Amniotic stem cell (primary cell): ENCODE measurements around the gene ID2.
"Not testable (repeated sequence)": the region's sequence is repeated elsewhere in the genome, so short reads cannot be mapped to it uniquely, and the experiment has no call there.

Experiments
- DNase-seq: peaks from one replicate; lab custom pipeline; 2025; lab: John Stamatoyannopoulos, UW

ID2 gene

DNA sequence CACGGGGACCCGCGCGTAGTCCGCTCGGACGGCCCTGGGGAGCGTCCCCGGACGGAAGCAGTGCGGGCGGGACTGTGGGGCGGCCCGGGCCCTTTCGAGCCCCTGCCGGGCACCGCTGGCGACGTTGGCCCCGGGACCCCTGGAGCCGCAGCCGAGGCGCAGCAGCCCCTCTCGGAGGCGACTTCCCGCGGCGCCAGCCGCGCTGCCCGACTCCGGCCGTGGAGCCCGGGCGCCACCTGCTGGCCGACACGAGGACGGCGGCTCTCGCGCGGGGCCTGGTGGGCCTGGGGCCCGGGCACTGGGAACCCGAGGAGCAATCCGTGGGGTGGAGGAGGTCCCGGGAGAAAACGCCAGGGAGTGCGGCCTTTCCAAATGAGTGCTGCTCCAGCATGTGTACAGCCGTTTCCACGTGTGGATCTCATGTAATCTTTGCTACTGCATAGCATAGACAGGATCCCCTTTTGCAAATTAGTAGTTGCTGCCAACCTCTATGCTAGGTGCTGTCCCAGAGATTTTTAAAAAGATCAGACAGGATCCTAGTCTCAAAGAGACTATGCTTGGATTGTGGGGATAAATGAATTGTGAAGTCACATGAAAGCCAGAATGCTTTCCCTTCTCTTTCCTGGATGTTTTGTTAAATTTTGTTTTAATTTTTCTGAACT lies 4.0 kb downstream of the ID2 start:
- no peak for DNase-seq

DNA sequence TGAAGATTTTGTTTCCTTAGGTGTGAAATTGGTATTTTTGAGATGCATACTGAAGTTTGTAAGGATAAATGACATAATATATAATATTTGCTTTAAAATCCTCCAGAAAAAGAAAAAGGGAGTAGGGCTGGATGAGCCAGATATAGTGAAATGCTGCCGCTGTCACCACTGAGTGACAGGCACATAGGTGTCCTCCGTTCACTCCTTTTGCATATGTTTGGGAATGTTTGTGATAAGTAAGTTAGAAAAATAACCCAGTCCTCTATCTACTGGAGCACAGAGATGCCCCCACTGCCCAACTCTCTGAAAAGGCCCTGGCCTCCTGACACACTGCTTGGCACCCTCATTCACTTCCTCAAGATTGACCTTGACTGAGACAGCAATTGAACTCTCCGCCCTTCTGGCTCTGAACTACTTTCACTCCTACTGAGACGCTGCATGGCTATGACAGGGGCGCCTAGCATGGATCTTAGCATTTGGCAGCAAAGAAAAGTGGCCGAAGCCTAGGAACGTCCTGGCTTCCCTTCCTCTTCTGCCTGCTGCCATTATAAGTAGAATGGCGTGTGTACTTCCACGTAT lies 10.1 kb downstream of the ID2 start:
- no peak for DNase-seq

DNA sequence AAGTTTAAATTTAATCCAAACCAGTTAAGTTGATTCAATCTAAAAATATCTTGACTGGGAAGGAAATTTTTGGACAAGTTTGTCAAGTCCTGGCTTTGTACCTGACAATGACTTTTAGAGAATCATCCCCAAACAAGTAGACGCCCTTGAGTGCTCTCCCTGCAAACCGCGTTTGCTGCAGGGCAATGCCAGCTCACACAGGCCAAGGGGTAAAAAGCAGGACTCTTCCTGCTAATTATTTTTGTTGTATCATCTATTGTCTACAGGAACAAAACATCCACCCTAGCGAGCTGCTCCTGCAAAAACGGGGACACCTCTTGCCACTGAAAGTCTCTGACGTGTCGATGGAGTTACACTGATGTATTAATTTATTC lies 10.9 kb downstream of the ID2 start:
- no peak for DNase-seq

DNA sequence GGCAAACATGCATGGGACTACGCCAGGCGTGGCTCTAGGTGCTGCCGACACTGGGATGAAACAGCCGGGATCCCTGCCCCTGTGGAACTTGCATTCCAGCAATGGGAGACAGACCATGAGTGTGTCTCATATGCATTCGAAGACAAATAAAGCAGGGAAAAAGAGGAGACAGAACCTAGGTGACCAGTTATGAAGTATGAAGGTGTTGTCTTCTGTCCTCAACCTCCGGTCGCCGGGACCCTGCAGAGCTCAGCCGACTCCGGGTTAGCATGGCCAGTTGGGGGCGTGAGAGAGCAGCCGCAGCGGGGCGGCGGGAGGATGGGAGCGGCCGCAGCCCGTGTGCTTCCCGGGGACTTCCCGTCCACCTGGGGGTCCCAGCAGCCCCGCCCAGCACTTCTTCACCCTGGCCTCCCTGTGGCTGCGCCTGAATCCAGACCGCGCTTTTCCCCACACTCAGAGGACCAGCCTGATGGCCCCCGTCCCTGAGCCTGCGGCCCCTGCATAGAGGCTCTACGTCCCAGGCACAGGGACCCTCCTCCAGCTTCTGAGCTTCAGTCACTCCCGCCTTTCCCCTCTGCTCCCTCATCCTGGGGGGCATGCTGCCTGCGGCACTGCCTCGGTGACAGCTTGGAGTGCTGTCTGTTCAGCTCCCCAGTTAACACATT lies 11.4 kb downstream of the ID2 start:
- DNase-seq: no peak

DNA sequence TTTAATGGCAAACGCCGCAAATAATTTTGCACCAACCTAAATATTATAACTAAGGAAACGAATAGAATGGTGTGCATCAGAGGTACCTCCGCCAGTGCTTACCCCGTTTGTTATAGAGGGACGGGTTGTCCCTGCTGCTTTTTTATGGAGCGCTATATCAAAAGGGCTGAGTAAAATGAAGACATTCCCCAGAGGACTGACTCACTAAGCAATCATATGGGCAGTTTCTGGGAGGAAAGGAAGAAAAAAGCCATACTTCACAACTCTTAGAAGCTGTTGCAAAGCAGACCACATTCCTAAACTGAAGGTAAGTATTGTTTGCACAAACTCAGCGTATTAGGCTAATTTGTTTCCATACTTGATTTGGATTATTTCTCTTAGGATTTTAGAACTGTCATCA lies 12.9 kb downstream of the ID2 start:
- DNase-seq: no peak

DNA sequence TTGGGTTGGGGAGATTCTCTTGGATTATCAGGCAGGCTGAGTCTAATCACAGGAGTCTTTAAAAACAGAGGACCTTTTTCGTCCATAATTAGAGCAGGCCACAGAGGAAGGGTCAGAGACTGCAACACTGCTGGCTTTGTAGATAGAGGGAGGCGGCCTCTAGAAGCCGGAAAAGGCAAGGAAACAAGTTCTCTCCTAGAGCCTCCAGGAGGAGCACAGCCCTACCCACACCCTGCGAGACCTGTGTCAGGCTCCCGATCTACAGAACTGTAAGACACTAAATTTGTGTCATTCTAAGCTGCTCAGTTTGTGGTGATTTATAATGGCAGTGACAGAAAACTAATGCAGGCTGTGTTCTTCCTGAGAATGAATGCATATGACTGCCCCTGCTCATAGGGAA lies 15.3 kb downstream of the ID2 start:
- DNase-seq: no peak

DNA sequence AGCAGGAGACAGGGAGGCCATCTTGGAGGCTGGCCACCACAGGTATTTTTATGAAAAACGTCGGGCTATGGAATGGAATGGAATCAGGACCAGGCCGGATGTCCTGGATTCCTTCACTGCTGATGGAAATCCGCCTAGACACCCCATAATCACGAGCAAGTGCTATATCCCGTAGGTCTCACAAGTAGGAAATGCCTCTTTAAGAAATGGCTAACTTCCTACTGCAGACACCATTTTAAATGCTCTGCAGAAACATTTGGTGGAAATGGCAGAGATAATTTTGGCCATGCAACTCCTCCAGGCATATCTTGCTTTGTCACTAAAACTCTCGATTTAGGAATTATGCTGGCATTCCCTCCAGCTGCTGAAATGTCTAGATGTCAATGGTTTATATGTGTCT lies 18.0 kb downstream of the ID2 start:
- DNase-seq: no peak

DNA sequence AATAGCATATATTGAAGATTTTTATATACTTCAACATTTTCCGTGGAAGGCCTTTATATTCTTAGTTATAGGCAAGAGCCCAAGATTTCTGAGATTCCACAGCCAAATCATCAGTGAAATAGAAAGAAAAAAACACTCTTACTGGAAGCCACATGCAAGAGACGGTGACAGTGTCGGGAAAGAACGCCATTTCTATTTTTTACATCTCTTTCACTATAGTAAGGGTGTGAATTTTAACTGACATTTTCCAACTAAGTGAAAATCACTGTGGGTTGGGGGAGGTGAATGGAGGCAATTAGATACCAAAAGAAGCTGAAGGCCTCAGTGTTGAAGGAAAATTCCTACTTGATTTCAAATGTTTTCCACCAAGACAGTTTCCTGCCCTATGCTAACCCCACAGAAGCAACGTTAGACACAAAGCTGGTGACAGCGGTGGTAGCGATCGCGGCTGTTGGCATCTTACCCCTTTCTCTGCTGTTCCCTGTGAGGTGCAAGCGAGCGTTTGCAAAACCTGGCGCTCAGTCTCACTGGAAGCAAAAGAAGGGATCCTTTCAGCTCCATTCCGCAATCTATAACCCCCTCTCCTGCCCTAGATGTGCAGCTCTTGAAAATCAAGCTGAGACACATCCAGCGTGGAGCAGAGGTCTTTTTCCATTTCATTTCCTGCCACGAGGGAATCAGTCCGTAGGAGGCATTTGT lies 20.0 kb downstream of the ID2 start:
- DNase-seq: no peak

DNA sequence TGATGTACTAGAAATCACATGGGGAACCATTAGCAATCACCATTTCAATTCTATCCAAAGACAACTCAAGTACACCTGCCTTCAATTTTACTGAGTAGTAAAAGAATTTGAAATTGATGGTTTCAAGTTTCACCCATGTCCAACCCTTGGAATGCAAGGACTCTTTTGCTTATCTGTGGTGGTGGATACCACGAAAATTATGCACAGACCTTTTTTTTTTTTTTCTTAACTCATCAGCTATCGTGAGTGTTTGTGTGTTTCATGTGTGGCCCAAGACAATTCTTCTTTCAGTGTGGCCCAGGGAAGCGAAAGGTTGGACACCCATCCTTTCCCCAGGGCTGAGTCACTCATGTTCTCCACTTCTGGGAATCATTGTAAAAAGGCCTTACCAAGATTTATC lies 23.1 kb downstream of the ID2 start:
- no peak for DNase-seq

DNA sequence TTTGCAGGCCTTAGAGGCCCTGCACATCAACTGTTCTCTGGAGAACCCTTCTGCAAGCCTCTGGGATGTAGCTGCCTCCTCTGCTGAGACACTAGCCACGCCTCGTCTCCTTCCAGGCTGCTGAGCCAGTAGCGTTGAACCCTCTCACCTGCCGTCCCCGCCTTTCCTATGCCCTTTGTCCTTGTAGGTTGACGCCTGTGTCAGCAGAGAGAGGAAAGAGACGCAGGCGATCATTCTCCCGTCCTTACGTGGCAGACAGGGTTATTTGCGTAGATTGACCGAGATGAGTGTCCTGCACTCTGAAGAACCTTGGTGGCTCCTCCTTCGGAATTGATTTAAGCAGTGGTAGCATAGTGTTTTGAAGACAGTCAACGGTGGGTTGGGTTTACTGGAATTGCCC lies 27.8 kb downstream of the ID2 start:
- no peak for DNase-seq

DNA sequence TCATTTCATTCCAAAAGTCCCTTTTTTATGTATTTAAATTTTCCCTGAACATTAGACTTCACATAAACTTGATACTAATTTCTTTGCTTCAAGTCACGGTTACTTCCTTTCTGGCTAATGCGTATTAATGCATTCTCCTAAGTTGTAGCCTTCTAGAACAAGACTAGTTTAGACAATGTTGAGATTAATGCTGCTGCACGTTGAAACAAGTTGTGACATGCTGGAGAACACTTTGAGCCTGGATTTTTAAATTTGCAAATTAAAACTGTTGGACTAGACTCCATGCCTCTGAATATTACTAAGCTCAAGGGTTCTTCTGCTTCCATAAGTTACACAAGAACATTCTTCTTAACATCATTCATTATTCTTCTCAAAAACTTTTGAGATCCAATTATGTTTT lies 29.1 kb downstream of the ID2 start:
- DNase-seq: no peak

DNA sequence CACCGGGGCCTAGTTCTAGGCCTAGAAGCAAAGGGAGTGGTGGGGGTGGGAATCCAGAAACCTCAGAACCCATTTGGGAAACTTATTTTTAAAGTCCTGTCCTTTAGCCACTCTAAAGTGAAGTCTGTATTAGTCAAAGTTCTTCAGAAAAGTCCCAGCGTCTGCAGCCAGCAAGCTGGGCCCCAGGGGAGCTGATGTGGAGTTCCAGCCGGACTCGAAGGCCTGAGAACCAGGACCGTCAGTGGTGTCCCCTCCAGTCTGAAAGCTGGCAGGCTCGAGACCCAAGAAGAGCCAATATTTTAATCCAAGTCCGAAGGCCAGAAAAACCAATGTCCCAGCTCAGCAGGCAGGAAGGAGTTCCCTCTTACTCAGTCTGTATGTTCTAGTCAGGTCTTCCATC lies 32.4 kb downstream of the ID2 start:
- DNase-seq: no peak

DNA sequence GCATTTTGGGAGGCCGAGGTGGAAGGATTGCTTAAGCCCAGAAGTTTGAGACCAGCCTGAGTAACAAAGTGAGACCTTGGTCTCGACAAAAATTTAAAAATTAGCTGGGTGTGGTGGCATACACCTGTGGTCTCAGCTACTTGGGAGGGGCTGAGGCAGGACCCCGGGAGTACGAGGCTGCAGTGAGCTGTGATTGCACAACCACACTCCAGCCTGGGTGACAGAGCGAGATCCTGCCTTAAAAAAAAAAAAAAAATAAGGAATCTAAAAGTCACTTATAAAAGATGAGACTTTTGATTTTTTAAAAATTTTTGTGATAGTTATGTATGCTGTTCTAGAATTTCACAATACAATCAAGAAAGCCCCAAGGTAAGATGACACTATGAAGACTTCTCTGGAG lies 33.1 kb downstream of the ID2 start:
- DNase-seq: no peak

DNA sequence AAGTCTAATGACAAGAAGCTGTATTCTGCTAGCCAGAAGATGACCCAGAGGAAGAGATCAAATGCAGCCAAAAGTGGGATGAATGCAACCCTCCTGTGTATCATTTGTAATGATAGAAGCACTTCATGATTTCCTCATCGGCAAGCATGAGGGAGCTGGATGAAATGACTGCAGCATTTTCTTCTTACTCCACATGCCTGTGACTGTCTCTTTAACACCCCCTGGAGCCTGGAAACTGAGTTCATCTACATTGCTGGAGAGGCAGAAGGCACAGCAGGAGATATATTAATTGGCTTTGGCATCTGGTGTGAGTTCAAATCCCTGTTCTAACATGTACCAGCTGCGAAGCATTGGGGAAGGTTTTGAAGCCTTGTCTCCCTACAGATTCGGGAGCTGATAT lies 37.7 kb downstream of the ID2 start:
- DNase-seq: no peak

DNA sequence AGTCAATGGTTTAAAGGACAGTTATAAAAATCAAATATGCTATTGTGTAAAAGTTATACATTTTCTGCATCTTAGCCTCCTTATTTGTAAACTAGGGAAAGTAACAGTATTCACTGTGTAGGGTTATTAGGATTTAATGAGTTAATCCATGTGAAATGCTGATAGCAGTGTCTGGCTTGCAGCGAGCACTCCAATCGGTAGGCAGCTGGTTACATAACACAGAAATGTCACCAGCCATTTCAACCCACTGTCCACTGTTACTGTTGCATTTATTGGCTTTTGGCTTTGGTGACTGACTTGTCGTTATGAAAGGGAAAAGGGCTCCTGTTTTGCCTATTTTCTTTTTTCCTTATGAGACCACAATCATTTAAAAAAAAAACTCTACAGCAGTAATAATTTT lies 38.9 kb downstream of the ID2 start:
- no peak for DNase-seq

DNA sequence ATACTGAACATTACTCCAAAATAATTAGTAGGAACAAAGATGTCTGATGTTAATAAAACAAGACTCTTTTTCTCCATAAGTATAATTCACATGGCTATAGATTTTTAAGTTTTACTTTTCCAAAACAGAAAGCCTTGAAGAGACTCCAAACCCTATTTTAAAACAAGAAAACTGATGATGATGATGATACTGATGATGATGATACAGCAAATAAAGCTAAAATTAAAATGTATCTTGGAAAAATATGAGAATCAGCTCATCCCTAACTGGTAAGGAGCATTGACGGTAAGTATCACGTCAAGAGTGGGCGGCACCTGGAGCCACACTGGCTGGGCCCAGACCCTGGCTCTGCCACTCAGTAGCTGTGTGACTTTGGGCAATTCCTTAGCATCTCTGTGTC lies 39.6 kb downstream of the ID2 start:
- no peak for DNase-seq

DNA sequence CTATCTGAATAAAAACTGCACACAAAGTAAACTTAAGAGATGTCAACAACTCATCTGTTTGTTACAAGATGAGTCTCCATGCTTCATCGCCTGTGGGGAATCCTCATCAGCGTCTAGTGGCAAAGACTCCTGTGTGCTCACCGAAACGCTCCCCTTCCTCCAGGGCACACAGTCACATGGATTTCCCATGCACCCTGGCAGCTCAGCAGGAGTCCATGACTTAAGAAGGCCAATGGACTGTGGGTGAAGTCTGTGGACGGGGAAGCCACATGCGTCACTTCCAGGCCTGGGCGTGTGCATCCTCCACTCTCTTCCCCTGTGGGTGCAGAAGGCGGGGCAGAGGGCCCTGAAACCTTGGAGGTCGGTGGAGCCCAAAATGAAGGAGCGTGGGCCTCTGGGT lies 41.1 kb downstream of the ID2 start:
- no peak for DNase-seq

DNA sequence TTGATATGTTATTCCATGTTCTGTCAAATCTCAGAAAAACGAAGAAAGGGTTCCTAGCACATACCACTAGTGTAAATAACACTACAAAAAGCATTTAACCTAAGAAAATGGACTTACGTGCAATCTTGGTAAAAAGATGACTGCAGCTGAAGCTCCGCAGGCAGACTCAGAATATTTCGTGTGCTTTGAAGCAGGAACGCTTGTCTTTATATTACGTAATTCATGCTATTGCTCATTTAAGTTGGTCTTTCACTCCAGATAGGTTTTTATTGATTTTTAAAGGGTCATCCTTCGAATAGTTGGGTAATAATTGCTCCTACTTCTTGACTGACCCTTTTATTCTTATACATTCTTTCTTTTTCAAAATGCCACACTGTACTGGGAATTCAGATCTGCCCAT lies 44.0 kb downstream of the ID2 start:
- no peak for DNase-seq

DNA sequence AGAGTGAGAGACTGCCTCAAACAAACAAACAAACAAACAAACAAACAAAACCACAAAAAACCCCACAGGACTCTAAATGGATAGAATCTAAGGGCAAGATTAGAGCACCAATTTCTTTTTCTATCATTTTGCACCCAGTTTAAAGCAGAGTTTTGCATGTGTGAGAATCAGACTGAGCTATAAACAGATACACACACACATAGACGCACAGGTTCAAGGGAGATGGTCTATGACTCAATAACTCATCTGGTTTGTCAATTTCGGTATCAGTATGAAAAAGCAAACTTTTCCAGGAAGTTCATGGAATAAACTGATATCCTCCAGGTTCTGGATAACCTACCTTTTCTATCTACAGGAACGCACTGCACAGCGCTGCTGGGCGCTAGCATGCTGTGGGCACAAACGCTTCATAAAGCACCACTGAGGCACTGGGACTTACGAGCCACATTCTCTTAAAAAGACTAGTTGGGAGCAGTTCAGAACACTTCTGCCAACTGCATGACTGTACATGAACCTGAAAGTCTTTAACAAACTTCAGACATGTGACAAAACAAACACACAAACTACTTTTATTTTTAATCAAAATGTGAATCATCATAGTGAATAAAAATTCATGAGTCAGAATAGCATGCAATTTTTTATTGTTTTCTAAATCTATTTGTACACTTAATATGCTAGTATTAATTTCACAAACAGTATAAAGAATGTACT lies 46.6 kb downstream of the ID2 start:
- DNase-seq: no peak

DNA sequence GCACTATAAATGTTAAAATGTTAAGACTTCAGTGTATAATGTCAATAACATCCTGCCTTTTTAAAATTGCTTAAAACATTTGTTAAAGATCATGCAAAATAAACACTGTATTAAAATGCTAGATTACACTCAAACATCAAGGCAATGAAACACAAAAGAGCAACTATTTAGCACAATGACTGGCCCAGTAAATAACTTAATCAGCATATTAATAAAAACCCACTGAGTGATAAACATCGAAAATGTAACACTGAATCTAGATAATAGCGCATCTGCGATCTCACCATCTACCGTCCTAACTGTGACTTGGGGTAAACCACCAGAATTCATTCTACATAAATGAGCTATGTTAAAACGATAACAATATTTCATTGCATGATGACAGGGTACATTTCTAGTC lies 47.2 kb downstream of the ID2 start:
- not testable (repeated sequence) for DNase-seq

DNA sequence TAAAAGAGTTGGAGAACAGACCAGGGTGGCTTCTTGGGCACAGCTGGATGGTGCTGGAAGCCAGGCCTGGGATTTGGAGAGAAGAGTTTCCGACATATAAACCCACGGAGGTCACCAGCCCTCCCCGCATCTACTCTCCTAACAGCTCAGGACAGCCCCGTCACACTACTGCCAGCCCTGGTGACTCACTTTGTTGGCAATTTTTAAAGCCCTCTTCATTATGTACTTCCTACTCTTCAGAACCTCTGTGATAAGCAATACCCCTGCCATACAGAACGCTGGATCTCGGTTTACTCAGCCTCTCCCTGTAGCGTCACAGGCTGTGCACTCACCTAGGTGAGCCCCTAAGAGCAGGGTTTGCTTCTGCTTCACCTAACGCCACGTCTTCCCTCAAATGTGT lies 48.1 kb downstream of the ID2 start:
- no peak for DNase-seq

DNA sequence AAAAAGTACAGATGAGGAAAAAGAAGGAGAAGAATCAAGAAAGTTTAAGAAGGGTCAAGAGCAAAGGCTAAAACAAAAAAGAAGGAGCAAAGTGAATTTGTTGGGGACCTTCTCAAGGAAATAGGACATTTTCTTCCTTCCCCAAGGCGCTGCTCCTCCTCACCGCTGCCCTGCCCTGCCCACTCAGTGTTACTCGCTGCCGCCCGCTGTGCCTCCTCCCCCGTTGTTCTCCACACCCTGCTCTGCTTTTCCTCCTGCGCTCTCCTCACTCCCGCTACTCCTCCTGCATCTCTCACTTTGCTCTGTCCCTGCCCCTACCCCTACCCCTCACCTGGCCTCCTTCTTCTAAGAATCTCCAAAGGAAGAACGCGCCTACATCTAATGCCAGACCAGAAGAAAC lies 50.7 kb downstream of the ID2 start:
- DNase-seq: no peak
